Esophagus squamous epithelium (tissue), 5 donors: ENCODE measurements around the gene BPIFA2. TPM values are rescaled to one million over a fixed set of nuclear protein-coding genes. Genes with fewer than 3 reads are reported as not detected.

Experiments
- DNase-seq: peaks from one replicate; lab custom pipeline; 2025; lab: John Stamatoyannopoulos, UW
- H3K27ac ChIP-seq, 4 donors: fragments of 200-600 bp; sonication (generic); one replicate each; pipeline ENCODE4 v1.5.1; 2016 to 2019; ENCODE audit warnings: mild to moderate bottlenecking in 1 of 4
- H3K27me3 ChIP-seq, 4 donors: fragments of 200-600 bp; sonication (generic); 1 replicate in 3 of 4; 2 replicates in 1 of 4; pipeline versions ENCODE4 v1.5.1 to v1.6.0; 2017 to 2021; ENCODE audit warnings: antibody characterized with exemption in 1 of 4
- H3K36me3 ChIP-seq, 3 donors: fragments of 200-600 bp; sonication (generic); one replicate each; pipeline ENCODE4 v1.5.1; 2016 to 2019
- H3K4me1 ChIP-seq, 3 donors: fragments of 200-600 bp; sonication (generic); one replicate each; pipeline ENCODE4 v1.5.1; 2017 to 2019
- H3K4me3 ChIP-seq, 4 donors: fragments of 200-600 bp; sonication (generic); 1 replicate in 3 of 4; 2 replicates in 1 of 4; pipeline ENCODE4 v1.5.1; 2016 to 2019; ENCODE audit warnings: mild to moderate bottlenecking in 2 of 4, moderate library complexity in 1 of 4
- H3K9me3 ChIP-seq, 3 donors: fragments of 200-600 bp; sonication (generic); one replicate each; pipeline ENCODE4 v1.5.1; 2016 to 2019
- CTCF ChIP-seq, 6 experiments: fragments of 450-650 bp in 4 of 6; fragments of 200-600 bp in 2 of 6; sonication (generic) in 2 of 6; IDR thresholded peaks; one replicate each; pipeline ENCODE4 v1.5.1; 2016 to 2019; ENCODE audit warnings: antibody characterized with exemption in 6 of 6, mild to moderate bottlenecking in 4 of 6, moderate library complexity in 4 of 6
- POLR2A ChIP-seq, 4 donors: fragments of 450-650 bp; IDR thresholded peaks; one replicate each; pipeline ENCODE4 v1.6.1; 2017; ENCODE audit warnings: antibody characterized with exemption in 4 of 4, mild to moderate bottlenecking in 4 of 4, moderate library complexity in 3 of 4
- WGBS, 2 donors: methylation state at CpG; one replicate each; pipeline ENCODE4 v1.1.5; 2018; 5-methylcytosine and 5-hydroxymethylcytosine counted together
- intact Hi-C: fragments of 100-400 bp; cut with DNase I; formaldehyde crosslinking; loops from one replicate; pipeline ENCODE4 v1.15.0; 2022
- total RNA-seq, 4 donors: library from RNA; depleted of rRNA; stranded (reverse); fragments of >200 nt; gene quantifications; one replicate each; pipeline ENCODE4 v1.1.0, GENCODE V29; 2016
- donor health status: DM: yes; HTN: yes; CAD: no.

BPIFA2 gene
- total RNA-seq, 4 donors from 2014 or later, result not detected

GRCh38 chr20:33176101-33176500, 8.1 kb downstream of the BPIFA2 start:
- Histone ChIP-seq H3K9me3 (peaks cover 0 to 6% (median 0%) of the 10 kb centered on the region in 3 donors), H3K27ac (no peak overlapping the region), H3K27me3 (peaks cover 0 to 95% (median 0%) of the 10 kb centered on the region in 4 donors), H3K4me1 (no peaks in the 10 kb centered on the region), H3K36me3 (no peaks in the 10 kb centered on the region), H3K4me3 (no peak overlapping the region)
- intact Hi-C loops, result no loop called here
- DNase-seq, result no peak
- TF ChIP-seq CTCF (IDR thresholded peaks at IDR 0.05) (no peak), POLR2A (IDR thresholded peaks at IDR 0.05) (no peak)
- 20 to 30% methylated on average over 3 of the region's 3 CpGs for WGBS, 2 donors

- WGBS, 2 donors, result 58 to 67% methylated on average over 9 of the region's 9 CpGs
- H3K4me1 ChIP-seq, result no peaks in the 10 kb centered on the region
- TF ChIP-seq CTCF (IDR thresholded peaks at IDR 0.05) (no peak), POLR2A (IDR thresholded peaks at IDR 0.05) (no peak)
- no peaks in the 10 kb centered on the region for H3K9me3 ChIP-seq
- no peak overlapping the region for H3K4me3 ChIP-seq
- no peak overlapping the region for H3K27ac ChIP-seq
- no peaks in the 10 kb centered on the region for H3K36me3 ChIP-seq
- H3K27me3 ChIP-seq, result peaks cover 0 to 95% (median 0%) of the 10 kb centered on the region in 4 donors
- intact Hi-C loops, result no loop called here
- DNase-seq, result no peak
Measured at GRCh38 chr20:33177866-33178265, 9.9 kb downstream of the BPIFA2 start.

GRCh38 chr20:33178726-33179125, 10.8 kb downstream of the BPIFA2 start:
- Histone ChIP-seq H3K4me1 (no peaks in the 10 kb centered on the region), H3K36me3 (no peaks in the 10 kb centered on the region), H3K27me3 (peaks cover 0 to 95% (median 0%) of the 10 kb centered on the region in 4 donors), H3K9me3 (no peaks in the 10 kb centered on the region), H3K27ac (no peak overlapping the region), H3K4me3 (no peak overlapping the region)
- TF ChIP-seq CTCF (IDR thresholded peaks at IDR 0.05) (no peak), POLR2A (IDR thresholded peaks at IDR 0.05) (no peak)
- WGBS, 2 donors, result 60 to 75% methylated on average over 5 to 6 of the region's 6 CpGs
- intact Hi-C loops, result no loop called here
- DNase-seq, result no peak

GRCh38 chr20:33180169-33180568, 12.2 kb downstream of the BPIFA2 start:
- peaks cover 0 to 89% (median 0%) of the 10 kb centered on the region in 4 donors for H3K27me3 ChIP-seq
- WGBS, 2 donors, result 88 to 92% methylated on average over 4 to 5 of the region's 5 CpGs
- no peaks in the 10 kb centered on the region for H3K9me3 ChIP-seq
- H3K4me1 ChIP-seq, result no peaks in the 10 kb centered on the region
- intact Hi-C loops, result no loop called here
- no peak overlapping the region for H3K27ac ChIP-seq
- no peak for DNase-seq
- no peaks in the 10 kb centered on the region for H3K36me3 ChIP-seq
- H3K4me3 ChIP-seq, result no peak overlapping the region
- TF ChIP-seq CTCF (IDR thresholded peaks at IDR 0.05), result no peak
- no peak for TF ChIP-seq POLR2A (IDR thresholded peaks at IDR 0.05)

- Histone ChIP-seq H3K27ac (no peak overlapping the region), H3K36me3 (no peaks in the 10 kb centered on the region), H3K4me1 (no peaks in the 10 kb centered on the region), H3K27me3 (peaks cover 0 to 79% (median 0%) of the 10 kb centered on the region in 4 donors), H3K9me3 (no peaks in the 10 kb centered on the region), H3K4me3 (no peak overlapping the region)
- TF ChIP-seq CTCF (IDR thresholded peaks at IDR 0.05) (no peak), POLR2A (IDR thresholded peaks at IDR 0.05) (no peak)
- intact Hi-C loops, result no loop called here
- DNase-seq, result no peak
- WGBS, 2 donors, result 50% methylated on average over 1 of the region's 1 CpG; no CpG with 5 or more reads in 1 of the 2 donors
Measured at GRCh38 chr20:33181482-33182093, 13.6 kb downstream of the BPIFA2 start.
